Measurements from ENCODE around the gene BTRC. TPM values are rescaled to one million over a fixed set of nuclear protein-coding genes. Genes with fewer than 3 reads are reported as not detected.

BTRC gene
- total RNA-seq, 2 donors from 2014 or later = 8.8 to 9.9 TPM

DNA sequence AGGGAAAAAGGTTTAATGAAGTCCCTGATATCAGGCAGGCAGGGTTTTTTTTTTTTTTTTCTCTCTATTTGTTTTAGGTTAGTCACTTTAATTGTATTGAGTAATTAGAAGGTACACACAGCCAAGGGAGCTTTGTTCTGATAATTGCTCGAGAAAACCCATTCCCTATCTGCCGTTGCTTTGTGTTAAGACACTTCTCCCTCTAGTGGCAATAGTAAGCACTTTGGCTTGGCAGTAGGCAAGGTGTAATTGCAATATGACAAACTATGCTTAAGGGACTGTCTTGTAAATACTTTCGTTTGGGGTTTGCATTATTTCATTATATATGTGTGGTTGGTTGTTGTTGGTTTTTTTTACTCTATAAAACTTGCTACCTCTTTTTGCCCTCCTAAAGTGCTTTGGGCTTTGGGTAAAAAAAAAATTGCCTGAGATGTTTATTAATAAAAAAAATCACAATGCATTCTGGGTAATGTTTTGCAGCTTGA, 113.4 kb downstream of the BTRC start:
- Histone ChIP-seq H3K27me3 (no peaks in the 10 kb centered on the region), H3K36me3 (replicated peaks in 1 of 2; ENCODE audit: insufficient read depth in 1 of 2, low read depth in 2 of 2) (no peaks in the 10 kb centered on the region), H3K4me3 (no peak overlapping the region), H3K9me3 (no peaks in the 10 kb centered on the region), H3K27ac (no peak overlapping the region), H3K4me1 (no peaks in the 10 kb centered on the region)
- ATAC-seq (peak; percentile 86), DNase-seq (peak; percentile 22 to 68 (median 49))
- WGBS, 2 donors = 0 to 1% methylated on average over 3 of the region's 3 CpGs
- TF ChIP-seq POLR2A (IDR thresholded peaks at IDR 0.05) = no peak
- TF ChIP-seq, protein P1, sequence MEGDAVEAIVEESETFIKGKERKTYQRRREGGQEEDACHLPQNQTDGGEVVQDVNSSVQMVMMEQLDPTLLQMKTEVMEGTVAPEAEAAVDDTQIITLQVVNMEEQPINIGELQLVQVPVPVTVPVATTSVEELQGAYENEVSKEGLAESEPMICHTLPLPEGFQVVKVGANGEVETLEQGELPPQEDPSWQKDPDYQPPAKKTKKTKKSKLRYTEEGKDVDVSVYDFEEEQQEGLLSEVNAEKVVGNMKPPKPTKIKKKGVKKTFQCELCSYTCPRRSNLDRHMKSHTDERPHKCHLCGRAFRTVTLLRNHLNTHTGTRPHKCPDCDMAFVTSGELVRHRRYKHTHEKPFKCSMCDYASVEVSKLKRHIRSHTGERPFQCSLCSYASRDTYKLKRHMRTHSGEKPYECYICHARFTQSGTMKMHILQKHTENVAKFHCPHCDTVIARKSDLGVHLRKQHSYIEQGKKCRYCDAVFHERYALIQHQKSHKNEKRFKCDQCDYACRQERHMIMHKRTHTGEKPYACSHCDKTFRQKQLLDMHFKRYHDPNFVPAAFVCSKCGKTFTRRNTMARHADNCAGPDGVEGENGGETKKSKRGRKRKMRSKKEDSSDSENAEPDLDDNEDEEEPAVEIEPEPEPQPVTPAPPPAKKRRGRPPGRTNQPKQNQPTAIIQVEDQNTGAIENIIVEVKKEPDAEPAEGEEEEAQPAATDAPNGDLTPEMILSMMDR (IDR thresholded peaks at IDR 0.05) = peak; percentile 32 to 88 (median 80)
- intact Hi-C loops (cut with DNase I) = loop anchor here (10.0 kb wide), 1 partner anchor 253 kb away; no protein-coding TSS in a partner anchor

- ATAC-seq = no peak
- WGBS, 2 donors = 73 to 76% methylated on average over 2 of the region's 2 CpGs
- no peak overlapping the region for H3K4me3 ChIP-seq
- no peaks in the 10 kb centered on the region for H3K27me3 ChIP-seq
- DNase-seq = no peak
- intact Hi-C loops (cut with DNase I) = loop anchor here (10.0 kb wide), 1 partner anchor 253 kb away; no protein-coding TSS in a partner anchor
- TF ChIP-seq, protein P1 (IDR thresholded peaks at IDR 0.05) = no peak
- TF ChIP-seq POLR2A (IDR thresholded peaks at IDR 0.05) = no peak
- no peaks in the 10 kb centered on the region for H3K9me3 ChIP-seq
- H3K36me3 ChIP-seq (replicated peaks in 1 of 2; ENCODE audit: insufficient read depth in 1 of 2, low read depth in 2 of 2) = no peaks in the 10 kb centered on the region
- H3K4me1 ChIP-seq = no peaks in the 10 kb centered on the region
- no peak overlapping the region for H3K27ac ChIP-seq
These were observed 114.2 kb downstream of the BTRC start for GRCh38 chr10:101468159-101468558.

- no peak overlapping the region for H3K4me3 ChIP-seq
- intact Hi-C loops (cut with DNase I) = no loop called here
- no peak for DNase-seq
- WGBS, 2 donors = 89 to 95% methylated on average over 3 of the region's 3 CpGs
- no peaks in the 10 kb centered on the region for H3K4me1 ChIP-seq
- no peaks in the 10 kb centered on the region for H3K27me3 ChIP-seq
- TF ChIP-seq POLR2A (IDR thresholded peaks at IDR 0.05) = no peak
- TF ChIP-seq, protein P1 (IDR thresholded peaks at IDR 0.05) = no peak
- no peak for ATAC-seq
- peaks cover 0 to 2% of the 10 kb centered on the region in 2 donors for H3K36me3 ChIP-seq (replicated peaks in 1 of 2; ENCODE audit: insufficient read depth in 1 of 2, low read depth in 2 of 2)
- H3K27ac ChIP-seq = no peak overlapping the region
- no peaks in the 10 kb centered on the region for H3K9me3 ChIP-seq
These were observed 122.4 kb downstream of the BTRC start for GRCh38 chr10:101476383-101476782.

DNA sequence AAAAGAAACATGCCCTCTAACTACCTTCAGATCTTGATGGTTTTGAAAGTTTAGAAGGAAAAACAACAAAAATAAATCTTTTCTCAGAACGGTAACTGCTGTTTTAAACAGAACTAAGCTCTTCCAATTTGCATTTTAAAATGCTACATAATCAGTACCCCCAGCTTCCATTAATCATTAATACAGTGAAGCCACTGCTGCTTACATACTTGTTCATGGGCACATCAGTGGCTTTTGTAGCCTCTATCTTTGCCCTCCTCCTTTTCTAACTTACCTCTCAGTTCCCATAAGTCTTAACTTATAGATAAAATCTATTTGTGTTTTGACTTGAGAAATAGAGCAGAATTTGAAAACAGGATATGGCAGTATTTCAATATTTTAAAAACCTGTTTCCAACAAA, 125.0 kb downstream of the BTRC start:
- no peak for DNase-seq
- no peaks in the 10 kb centered on the region for H3K4me1 ChIP-seq
- TF ChIP-seq POLR2A (IDR thresholded peaks at IDR 0.05) = no peak
- TF ChIP-seq, protein P1 (IDR thresholded peaks at IDR 0.05) = no peak
- H3K27me3 ChIP-seq = no peaks in the 10 kb centered on the region
- H3K27ac ChIP-seq = no peak overlapping the region
- ATAC-seq = no peak
- peaks cover 0 to 2% of the 10 kb centered on the region in 2 donors for H3K36me3 ChIP-seq (replicated peaks in 1 of 2; ENCODE audit: insufficient read depth in 1 of 2, low read depth in 2 of 2)
- no peak overlapping the region for H3K4me3 ChIP-seq
- intact Hi-C loops (cut with DNase I) = no loop called here
- H3K9me3 ChIP-seq = no peaks in the 10 kb centered on the region
- WGBS, 2 donors = 62 to 78% methylated on average over 1 of the region's 1 CpG

DNA sequence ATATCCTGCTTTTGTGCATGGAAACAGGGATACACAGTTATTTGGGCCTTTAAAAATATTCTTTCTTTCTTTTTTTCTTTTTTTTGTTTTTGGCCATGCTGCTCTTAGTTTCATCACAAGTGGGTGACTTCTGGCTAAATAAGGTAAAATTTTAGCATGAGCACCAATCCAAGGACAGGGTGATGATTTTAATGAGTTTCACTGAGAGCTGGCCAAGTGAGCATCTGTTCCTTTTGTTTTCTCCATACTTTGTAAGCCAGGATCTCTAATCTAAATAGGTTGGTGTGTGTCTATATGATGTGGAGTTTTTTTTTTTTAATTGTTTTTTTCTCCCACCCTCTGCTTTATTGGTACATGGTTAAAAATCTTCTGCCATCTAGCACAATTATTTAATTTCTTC, 127.3 kb downstream of the BTRC start:
- no peak for ATAC-seq
- intact Hi-C loops (cut with DNase I) = no loop called here
- no peak overlapping the region for H3K4me3 ChIP-seq
- TF ChIP-seq POLR2A (IDR thresholded peaks at IDR 0.05) = no peak
- TF ChIP-seq, protein P1 (IDR thresholded peaks at IDR 0.05) = no peak
- no peak for DNase-seq
- H3K36me3 ChIP-seq (replicated peaks in 1 of 2; ENCODE audit: insufficient read depth in 1 of 2, low read depth in 2 of 2) = peaks cover 0 to 2% of the 10 kb centered on the region in 2 donors
- no peaks in the 10 kb centered on the region for H3K4me1 ChIP-seq
- no peak overlapping the region for H3K27ac ChIP-seq
- no peaks in the 10 kb centered on the region for H3K9me3 ChIP-seq
- no peaks in the 10 kb centered on the region for H3K27me3 ChIP-seq

Measured in body of pancreas (tissue), 4 donors.